Effector memory CD8-positive, alpha-beta T cell (primary cell): Measurements from ENCODE around the gene PRR20G.

ENCODE experiments used
- ATAC-seq: fragments of 150-1000 bp; cut with Tn5 transposase; replicated peaks from 2 replicates; pipeline ENCODE4 v1.10.0; 2021; ENCODE audit warnings: mild to moderate bottlenecking, moderate library complexity
- DNase-seq, 3 experiments: peaks; one replicate each; pipeline ENCODE4 v3.0.0; 2021
- H3K27ac Mint-ChIP-seq, 2 donors: one replicate each; pipeline ENCODE4 v1.8.0; 2022; ENCODE audit warnings: mild to moderate bottlenecking in 2 of 2, mixed read lengths in 2 of 2, moderate library complexity in 2 of 2
- H3K27me3 Mint-ChIP-seq, 2 donors: one replicate each; pipeline ENCODE4 v1.8.0; 2022; ENCODE audit warnings: mixed read lengths in 2 of 2
- H3K36me3 Mint-ChIP-seq: one replicate; pipeline ENCODE4 v1.8.0; 2022; ENCODE audit warnings: mild to moderate bottlenecking, moderate library complexity, mixed read lengths; ENCODE audit not compliant: insufficient read depth
- H3K4me1 Mint-ChIP-seq, 2 donors: one replicate each; pipeline ENCODE4 v1.8.0; 2022; ENCODE audit warnings: low read depth in 2 of 2, mixed read lengths in 2 of 2
- H3K4me3 Mint-ChIP-seq, 2 donors: one replicate each; pipeline ENCODE4 v1.8.0; 2022; ENCODE audit warnings: mild to moderate bottlenecking in 2 of 2, mixed read lengths in 2 of 2, moderate library complexity in 2 of 2
- H3K9me3 Mint-ChIP-seq, 2 donors: one replicate each; pipeline ENCODE4 v1.8.0; 2022; ENCODE audit warnings: mixed read lengths in 2 of 2

PRR20G gene

DNA sequence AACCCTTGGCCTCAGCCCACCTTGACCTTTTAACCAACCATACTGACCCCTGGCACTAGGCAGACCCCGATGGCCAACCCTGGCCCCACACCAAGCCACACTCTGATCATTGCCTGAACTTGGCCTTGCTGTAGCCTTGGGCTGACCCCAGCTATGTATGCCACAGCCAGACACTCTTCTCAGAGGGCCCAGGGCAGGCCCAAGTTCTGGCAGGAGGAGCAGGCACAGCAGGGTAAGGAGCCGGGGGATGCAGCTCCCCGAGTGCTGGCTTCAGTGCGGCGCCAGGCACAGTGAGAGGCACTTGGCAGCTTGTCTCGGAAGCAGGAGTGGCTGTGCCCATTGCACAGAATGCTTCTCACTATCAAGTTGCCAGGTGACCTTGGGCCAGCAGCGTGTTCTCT is 22.3 kb downstream of the PRR20G start:
- Mint-ChIP-seq H3K36me3 (no peaks in the 10 kb centered on the region), H3K9me3 (no peaks in the 10 kb centered on the region), H3K27me3 (peaks cover 26 to 65% of the 10 kb centered on the region in 2 donors), H3K27ac (no peak overlapping the region), H3K4me3 (no peak overlapping the region), H3K4me1 (no peaks in the 10 kb centered on the region)
- ATAC-seq = no peak
- DNase-seq = no peak

- no peak for DNase-seq
- no peak overlapping the region for H3K27ac Mint-ChIP-seq
- H3K27me3 Mint-ChIP-seq = peaks cover 30 to 71% of the 10 kb centered on the region in 2 donors
- ATAC-seq = no peak
- H3K4me1 Mint-ChIP-seq = no peaks in the 10 kb centered on the region
- H3K9me3 Mint-ChIP-seq = no peaks in the 10 kb centered on the region
- H3K36me3 Mint-ChIP-seq = no peaks in the 10 kb centered on the region
- H3K4me3 Mint-ChIP-seq = no peak overlapping the region
Measured at GRCh38 chr3:127264794-127265514, 22.9 kb downstream of the PRR20G start.

- no peaks in the 10 kb centered on the region for H3K4me1 Mint-ChIP-seq
- H3K27me3 Mint-ChIP-seq = peaks cover 30 to 78% of the 10 kb centered on the region in 2 donors
- DNase-seq (no peak), ATAC-seq (no peak)
- no peak overlapping the region for H3K27ac Mint-ChIP-seq
- no peaks in the 10 kb centered on the region for H3K36me3 Mint-ChIP-seq
- no peaks in the 10 kb centered on the region for H3K9me3 Mint-ChIP-seq
- no peak overlapping the region for H3K4me3 Mint-ChIP-seq
Measured at GRCh38 chr3:127264292-127264691, 23.6 kb downstream of the PRR20G start.

DNA sequence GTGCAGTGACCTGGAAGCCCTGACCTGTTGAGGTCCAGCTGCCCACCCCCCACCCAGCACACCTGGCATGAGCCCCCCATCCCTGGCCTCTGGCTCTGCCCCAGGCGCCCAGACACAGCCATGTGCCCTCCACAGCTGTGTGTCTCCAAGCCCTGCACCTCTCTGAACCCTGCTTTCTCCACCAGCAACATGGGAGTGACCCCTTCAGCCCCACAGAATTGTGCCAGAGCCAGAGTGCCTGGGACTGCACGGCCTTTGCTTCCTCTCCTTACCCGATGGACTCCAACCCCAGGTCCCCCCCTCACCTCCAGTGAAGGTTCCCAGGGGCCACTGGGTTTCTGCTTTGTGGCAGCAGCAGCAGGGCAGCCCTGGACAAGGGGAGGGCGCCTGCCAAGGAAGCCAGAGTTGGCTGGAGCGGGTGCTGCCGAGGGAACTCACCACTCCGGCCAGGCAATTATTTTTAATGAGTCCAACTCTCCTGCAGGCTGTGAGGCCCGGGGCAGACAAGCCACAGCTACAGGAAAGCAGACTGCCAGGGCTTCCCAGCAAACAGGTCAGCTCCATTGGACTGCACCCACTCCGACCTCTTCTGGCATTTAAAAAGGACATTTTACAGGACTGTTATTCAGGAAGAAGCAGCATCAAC is 24.1 kb downstream of the PRR20G start:
- Mint-ChIP-seq H3K9me3 (no peaks in the 10 kb centered on the region), H3K27me3 (peaks cover 30 to 83% of the 10 kb centered on the region in 2 donors), H3K4me3 (no peak overlapping the region), H3K4me1 (no peaks in the 10 kb centered on the region), H3K27ac (no peak overlapping the region), H3K36me3 (no peaks in the 10 kb centered on the region)
- DNase-seq = no peak
- ATAC-seq = no peak

- Mint-ChIP-seq H3K9me3 (no peaks in the 10 kb centered on the region), H3K4me3 (no peak overlapping the region), H3K4me1 (no peaks in the 10 kb centered on the region), H3K27ac (no peak overlapping the region), H3K36me3 (no peaks in the 10 kb centered on the region), H3K27me3 (peaks cover 34 to 89% of the 10 kb centered on the region in 2 donors)
- ATAC-seq (no peak), DNase-seq (no peak)
Measured at GRCh38 chr3:127263037-127263436, 24.8 kb downstream of the PRR20G start.

GRCh38 chr3:127262533-127262932 is 25.3 kb downstream of the PRR20G start:
- DNase-seq (no peak), ATAC-seq (no peak)
- H3K4me3 Mint-ChIP-seq = no peak overlapping the region
- no peaks in the 10 kb centered on the region for H3K9me3 Mint-ChIP-seq
- no peaks in the 10 kb centered on the region for H3K36me3 Mint-ChIP-seq
- H3K4me1 Mint-ChIP-seq = no peaks in the 10 kb centered on the region
- no peak overlapping the region for H3K27ac Mint-ChIP-seq
- H3K27me3 Mint-ChIP-seq = peaks cover 35 to 93% of the 10 kb centered on the region in 2 donors

DNA sequence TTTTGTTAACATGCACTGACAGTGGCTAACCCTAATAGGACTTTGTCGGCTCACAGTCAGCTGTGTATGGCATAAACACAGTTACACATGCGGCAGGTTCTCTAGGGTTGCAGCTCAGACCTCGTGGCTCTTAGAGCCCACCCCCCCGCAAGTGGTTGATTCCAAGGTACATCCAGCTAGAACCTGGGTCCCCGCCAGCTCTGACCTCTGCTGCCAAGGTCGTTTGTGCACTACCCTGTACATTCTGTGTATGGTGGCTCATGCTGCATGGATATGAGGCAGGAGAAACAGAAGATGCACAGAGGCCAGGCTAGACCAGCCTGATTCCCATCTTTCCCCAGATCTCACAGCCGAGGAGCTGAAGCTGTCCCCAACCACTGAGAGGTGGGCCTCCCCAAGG is 25.9 kb downstream of the PRR20G start:
- Mint-ChIP-seq H3K27ac (no peak overlapping the region), H3K36me3 (no peaks in the 10 kb centered on the region), H3K4me1 (peaks cover 0 to 1% of the 10 kb centered on the region in 2 donors), H3K27me3 (peaks cover 38 to 97% of the 10 kb centered on the region in 2 donors), H3K9me3 (no peaks in the 10 kb centered on the region), H3K4me3 (no peak overlapping the region)
- DNase-seq (no peak), ATAC-seq (no peak)

GRCh38 chr3:127260826-127261555 is 26.9 kb downstream of the PRR20G start:
- Mint-ChIP-seq H3K36me3 (no peaks in the 10 kb centered on the region), H3K27me3 (peaks cover 45 to 97% of the 10 kb centered on the region in 2 donors), H3K27ac (no peak overlapping the region), H3K9me3 (no peaks in the 10 kb centered on the region), H3K4me1 (peaks cover 0 to 3% of the 10 kb centered on the region in 2 donors), H3K4me3 (no peak overlapping the region)
- DNase-seq (no peak), ATAC-seq (no peak)

DNA sequence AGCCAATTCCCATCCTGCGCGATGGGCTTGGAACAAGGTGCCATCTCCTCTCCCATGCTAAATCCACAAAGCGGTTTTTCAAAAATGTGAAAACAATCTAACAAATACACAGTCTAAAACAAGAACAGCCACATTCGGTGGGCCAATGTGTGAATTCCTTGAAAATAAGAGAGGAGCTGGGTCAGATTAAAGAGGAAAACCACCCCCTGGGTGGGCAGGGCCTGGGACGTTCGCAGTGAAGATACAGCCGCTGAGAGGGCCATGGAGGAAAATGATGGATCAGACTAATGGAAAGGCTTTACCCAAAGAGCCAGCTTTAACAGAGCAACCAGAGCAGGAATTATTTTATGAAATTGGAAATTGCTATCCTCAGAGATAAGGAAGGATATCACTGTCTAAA is 27.4 kb downstream of the PRR20G start:
- Mint-ChIP-seq H3K27ac (no peak overlapping the region), H3K4me3 (no peak overlapping the region), H3K4me1 (peaks cover 0 to 3% of the 10 kb centered on the region in 2 donors), H3K27me3 (peaks cover 44 to 96% of the 10 kb centered on the region in 2 donors), H3K36me3 (no peaks in the 10 kb centered on the region), H3K9me3 (no peaks in the 10 kb centered on the region)
- DNase-seq (no peak), ATAC-seq (no peak)

DNA sequence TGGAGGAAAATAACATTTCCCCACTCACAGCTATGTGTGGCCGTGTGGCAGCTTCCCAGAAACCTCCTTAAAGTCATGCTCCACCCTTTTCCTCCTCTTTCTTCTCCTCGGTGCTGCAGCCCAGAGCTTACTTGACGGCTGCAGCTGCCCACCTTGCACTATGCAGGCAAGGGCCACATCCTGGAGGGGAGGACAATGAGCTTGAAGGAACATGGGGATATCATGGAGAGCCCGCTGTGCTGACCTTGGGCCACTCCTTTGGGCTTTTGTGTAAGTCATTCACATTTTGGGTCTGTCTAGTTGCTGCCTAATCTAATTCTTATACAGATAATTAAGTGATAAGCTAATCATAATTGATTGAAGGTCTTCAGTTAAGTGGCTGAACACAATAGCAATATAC is 28.0 kb downstream of the PRR20G start:
- peaks cover 0 to 3% of the 10 kb centered on the region in 2 donors for H3K4me1 Mint-ChIP-seq
- no peak overlapping the region for H3K27ac Mint-ChIP-seq
- H3K27me3 Mint-ChIP-seq = peaks cover 41 to 91% of the 10 kb centered on the region in 2 donors
- no peak for DNase-seq
- no peak overlapping the region for H3K4me3 Mint-ChIP-seq
- no peak for ATAC-seq
- H3K36me3 Mint-ChIP-seq = no peaks in the 10 kb centered on the region
- no peaks in the 10 kb centered on the region for H3K9me3 Mint-ChIP-seq

DNA sequence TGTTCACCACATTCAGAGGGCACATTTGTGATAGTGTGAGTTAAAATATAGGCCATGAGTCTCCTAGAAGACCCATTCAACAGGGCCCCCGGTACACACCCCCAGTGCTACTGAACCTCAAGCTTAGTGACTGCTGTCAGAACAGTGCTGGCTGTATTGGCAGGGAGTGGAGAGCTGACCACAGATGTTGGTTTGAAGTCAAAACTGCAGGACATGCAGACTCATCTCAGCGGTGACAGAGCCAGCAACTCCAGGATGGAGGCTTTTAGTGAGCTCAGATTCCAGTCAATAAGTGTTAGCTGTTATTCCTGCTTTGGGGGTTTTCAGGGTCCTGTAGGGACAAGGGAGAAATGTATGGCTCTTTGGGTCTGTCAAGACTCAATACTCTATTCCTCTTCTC is 29.1 kb downstream of the PRR20G start:
- H3K4me3 Mint-ChIP-seq = no peak overlapping the region
- no peaks in the 10 kb centered on the region for H3K36me3 Mint-ChIP-seq

GRCh38 chr3:127257351-127257750 is 30.5 kb downstream of the PRR20G start:
- DNase-seq (no peak), ATAC-seq (no peak)
- Mint-ChIP-seq H3K36me3 (no peaks in the 10 kb centered on the region), H3K4me1 (peaks cover 2 to 3% of the 10 kb centered on the region in 2 donors), H3K27ac (no peak overlapping the region), H3K9me3 (no peaks in the 10 kb centered on the region), H3K27me3 (peaks cover 35 to 82% of the 10 kb centered on the region in 2 donors), H3K4me3 (no peak overlapping the region)

More for the DNA sequence above, 29.1 kb downstream of the PRR20G start:
- H3K27ac Mint-ChIP-seq = no peak overlapping the region
- H3K9me3 Mint-ChIP-seq = no peaks in the 10 kb centered on the region
- DNase-seq (no peak), ATAC-seq (no peak)
- peaks cover 2 to 3% of the 10 kb centered on the region in 2 donors for H3K4me1 Mint-ChIP-seq
- peaks cover 37 to 89% of the 10 kb centered on the region in 2 donors for H3K27me3 Mint-ChIP-seq

- DNase-seq = no peak
- ATAC-seq = no peak
- Mint-ChIP-seq H3K9me3 (no peaks in the 10 kb centered on the region), H3K27me3 (peaks cover 31 to 76% of the 10 kb centered on the region in 2 donors), H3K27ac (no peak overlapping the region), H3K4me1 (peaks cover 2 to 3% of the 10 kb centered on the region in 2 donors), H3K36me3 (no peaks in the 10 kb centered on the region), H3K4me3 (no peak overlapping the region)
Measured at GRCh38 chr3:127256733-127257271, 31.0 kb downstream of the PRR20G start.
